Upper lobe of right lung (tissue), 1 donor: ENCODE results near the gene ZNF653. TPM values are rescaled to one million over a fixed set of nuclear protein-coding genes. Genes with fewer than 3 reads are reported as not detected.

Experiments used
- ATAC-seq: fragments of 200-7000 bp; cut with Tn5 transposase; one replicate; pipeline ENCODE4 v1.9.1; 2020; ENCODE audit warnings: mild to moderate bottlenecking, moderate library complexity
- DNase-seq: peaks from one replicate; pipeline ENCODE4 v3.0.0-alpha.2; 2020
- H3K27ac ChIP-seq: fragments of 200-600 bp; one replicate; pipeline ENCODE4 v1.8.0; 2022
- H3K27me3 ChIP-seq: fragments of 200-600 bp; one replicate; pipeline ENCODE4 v1.8.0; 2022; ENCODE audit warnings: mild to moderate bottlenecking
- H3K36me3 ChIP-seq: fragments of 200-600 bp; one replicate; pipeline ENCODE4 v1.8.0; 2022
- H3K4me1 ChIP-seq: fragments of 200-600 bp; one replicate; pipeline ENCODE4 v1.8.0; 2022
- H3K4me3 ChIP-seq: fragments of 200-600 bp; one replicate; pipeline ENCODE4 v1.8.0; 2022; ENCODE audit warnings: mild to moderate bottlenecking
- H3K9me3 ChIP-seq: fragments of 200-600 bp; one replicate; pipeline ENCODE4 v1.8.0; 2022
- CTCF ChIP-seq: fragments of 200-600 bp; IDR thresholded peaks from one replicate; pipeline ENCODE4 v1.8.0; 2022; ENCODE audit warnings: antibody characterized with exemption
- intact Hi-C: fragments of 100-400 bp; cut with DNase I; formaldehyde crosslinking; loops from one replicate; pipeline ENCODE4 v1.11.0; 2022
- total RNA-seq: library from RNA; stranded (reverse); fragmentation: NEBNext Ultra II Directional; extraction: Animal tissue kit (Norgen Biotek cat#: 25700); gene quantifications from one replicate; pipeline ENCODE4 v1.2.1, GENCODE V29; 2021
- donor health status: DM: no; HTN: yes; CAD: no; lungs with severe emphysema.

ZNF653 gene
- total RNA-seq, 1 donor from 2014 or later, result 10.7 TPM

DNA sequence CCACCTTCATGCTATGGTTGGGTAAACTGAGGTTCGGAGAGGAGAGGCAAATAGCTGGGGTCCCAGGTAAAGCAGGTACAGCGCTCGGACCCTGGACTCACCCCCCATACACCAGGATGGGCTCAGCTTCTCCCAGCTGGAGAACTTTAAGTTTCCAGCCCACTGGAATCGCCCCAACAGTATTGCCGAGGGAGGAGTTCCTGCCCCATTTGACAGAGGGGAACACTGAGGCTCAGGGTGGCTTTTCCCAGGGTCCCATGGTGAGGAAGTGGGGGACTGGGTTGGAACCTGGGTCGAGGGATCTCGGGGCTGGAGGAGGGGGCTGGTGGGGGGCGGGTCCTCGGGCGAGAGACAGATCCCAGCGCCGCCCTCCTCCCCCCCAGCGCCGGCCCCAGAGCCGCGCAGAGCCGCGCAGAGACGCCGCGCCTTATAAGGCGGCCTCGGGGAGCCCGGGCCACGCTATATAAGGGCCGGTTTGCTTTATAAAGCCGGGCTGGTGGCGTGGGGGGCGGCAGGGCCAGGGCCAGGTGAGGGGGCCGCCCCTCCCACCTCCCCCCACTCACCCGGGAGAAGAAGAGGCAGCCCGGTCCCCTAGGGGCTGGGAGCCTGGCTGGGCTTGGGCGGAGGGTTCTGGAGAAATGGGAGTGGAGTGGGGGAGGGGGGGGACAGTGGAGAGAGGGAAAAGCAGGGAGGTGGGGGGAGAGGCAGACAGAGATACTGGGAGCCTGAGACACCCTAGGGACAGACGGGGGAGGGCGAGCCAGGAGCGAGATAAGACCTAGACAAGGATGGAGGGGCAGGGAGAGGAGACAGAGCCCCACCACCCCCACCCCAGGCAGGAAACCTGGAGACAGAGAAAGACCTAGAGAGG lies 34.1 kb upstream of the ZNF653 start:
- Histone ChIP-seq H3K4me1 (peaks cover 4% of the 10 kb centered on the region), H3K27ac (no peak overlapping the region), H3K27me3 (peaks cover 11% of the 10 kb centered on the region), H3K9me3 (no peaks in the 10 kb centered on the region), H3K36me3 (no peaks in the 10 kb centered on the region), H3K4me3 (peak overlapping the region; percentile 30)
- no peak for ATAC-seq
- no peak for TF ChIP-seq CTCF
- no peak for DNase-seq
- intact Hi-C loops, result no loop called here

GRCh38 chr19:11538232-11539036 lies 32.8 kb upstream of the ZNF653 start, which contains the start of gene CNN1:
Gene CNN1 (plus strand): TSS chr19:11538851. CDS start chr19:11538928, 77 bp downstream.
- peak within 1 kb of the TSS; percentile 30 for H3K4me3 ChIP-seq
- H3K27ac ChIP-seq, result no peak within 1 kb of the TSS
- no peaks in the 10 kb centered on the region for H3K9me3 ChIP-seq
- DNase-seq, result no peak
- H3K36me3 ChIP-seq, result no peaks in the 10 kb centered on the region
- peaks cover 11% of the 10 kb centered on the region for H3K27me3 ChIP-seq
- peaks cover 4% of the 10 kb centered on the region for H3K4me1 ChIP-seq
- intact Hi-C loops, result no loop called here
- no peak for ATAC-seq
- no peak for TF ChIP-seq CTCF

- Histone ChIP-seq H3K4me3 (peak overlapping the region; percentile 37), H3K4me1 (peaks cover 4% of the 10 kb centered on the region), H3K27me3 (peaks cover 11% of the 10 kb centered on the region), H3K27ac (peak overlapping the region; percentile 71), H3K36me3 (no peaks in the 10 kb centered on the region), H3K9me3 (no peaks in the 10 kb centered on the region)
- ATAC-seq (peak; percentile 94), DNase-seq (peak; percentile 94)
- TF ChIP-seq CTCF, result peak; percentile 86
- intact Hi-C loops, result no loop called here
Observed at GRCh38 chr19:11535792-11536595, 30.4 kb upstream of the ZNF653 start.

DNA sequence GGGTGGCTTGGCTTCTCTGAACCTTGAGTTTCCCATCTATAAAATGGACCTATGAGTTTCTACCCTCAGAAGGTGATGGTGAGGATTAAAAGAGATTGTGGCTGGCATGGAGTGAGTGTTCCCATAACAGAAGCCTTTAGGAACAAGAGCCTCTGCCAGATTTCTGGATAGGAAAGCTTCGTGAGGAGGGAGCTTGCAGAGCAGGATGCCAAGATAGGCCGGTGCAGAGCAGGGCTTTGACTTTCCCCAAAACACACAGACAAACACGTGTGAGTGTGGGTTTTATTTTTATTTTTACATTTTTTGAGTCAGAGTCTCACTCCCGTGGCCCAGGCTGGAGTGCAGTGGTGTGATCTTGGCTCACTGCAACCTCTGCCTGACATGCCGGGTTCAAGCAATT lies 29.3 kb upstream of the ZNF653 start:
- ATAC-seq (no peak), DNase-seq (no peak)
- no peak overlapping the region for H3K27ac ChIP-seq
- peaks cover 11% of the 10 kb centered on the region for H3K27me3 ChIP-seq
- H3K4me3 ChIP-seq, result no peak overlapping the region
- TF ChIP-seq CTCF, result no peak
- peaks cover 4% of the 10 kb centered on the region for H3K4me1 ChIP-seq
- intact Hi-C loops, result no loop called here
- no peaks in the 10 kb centered on the region for H3K9me3 ChIP-seq
- no peaks in the 10 kb centered on the region for H3K36me3 ChIP-seq

DNA sequence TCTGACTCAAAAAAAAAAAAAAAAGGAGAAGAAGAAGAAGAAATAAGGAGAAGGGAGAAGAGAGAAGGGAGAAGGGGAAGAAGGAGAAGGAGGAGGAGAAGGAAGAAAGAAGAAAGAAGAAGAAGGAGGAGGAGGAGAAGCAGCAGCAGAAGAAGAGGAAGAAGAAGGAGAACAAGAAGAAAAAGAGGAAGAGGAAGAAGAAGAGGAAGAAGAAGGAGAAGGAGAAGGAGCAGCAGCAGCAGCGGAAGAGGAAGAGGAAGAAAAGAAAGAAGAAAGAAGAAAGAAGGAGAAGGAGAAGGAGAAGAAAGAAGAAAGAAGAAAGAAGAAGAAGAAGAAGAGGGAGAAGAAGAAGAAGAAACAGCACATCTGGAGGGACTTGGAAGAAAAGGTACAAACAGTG lies 28.9 kb upstream of the ZNF653 start:
- no peak for TF ChIP-seq CTCF
- intact Hi-C loops, result no loop called here
- H3K4me3 ChIP-seq, result no peak overlapping the region
- DNase-seq, result no peak
- no peaks in the 10 kb centered on the region for H3K9me3 ChIP-seq
- peaks cover 4% of the 10 kb centered on the region for H3K4me1 ChIP-seq
- H3K27ac ChIP-seq, result no peak overlapping the region
- H3K36me3 ChIP-seq, result no peaks in the 10 kb centered on the region
- no peak for ATAC-seq
- H3K27me3 ChIP-seq, result peaks cover 7% of the 10 kb centered on the region
